Ovary (tissue), 9 donors: ENCODE measurements around the gene ATP2C1. TPM values are rescaled to one million over a fixed set of nuclear protein-coding genes. Genes with fewer than 3 reads are reported as not detected.

Experiments
- DNase-seq, 5 donors: peaks; one replicate each; pipeline ENCODE4 v3.0.0-alpha.2; 2019 to 2020
- H3K27ac ChIP-seq, 2 donors: fragments of 200-600 bp; one replicate each; pipeline versions ENCODE4 v1.5.1 to v1.8.0; 2019 to 2022
- H3K27me3 ChIP-seq: fragments of 200-600 bp; one replicate; pipeline ENCODE4 v1.8.0; 2022
- H3K36me3 ChIP-seq: fragments of 200-600 bp; sonication (generic); one replicate; pipeline ENCODE4 v1.5.1; 2019
- H3K4me1 ChIP-seq: one replicate; pipeline ENCODE4 v1.8.1; 2013; ENCODE audit warnings: mild to moderate bottlenecking, moderate library complexity; ENCODE audit not compliant: insufficient read depth
- H3K4me3 ChIP-seq: fragments of 200-600 bp; sonication (generic); one replicate; pipeline ENCODE4 v1.5.1; 2017
- H3K9me3 ChIP-seq, 2 donors: fragments of 200-600 bp in 1 of 2; sonication (generic) in 1 of 2; one replicate each; pipeline versions ENCODE4 v1.5.1 to v1.8.1; 2013 to 2019; ENCODE audit warnings: mild to moderate bottlenecking in 1 of 2, moderate library complexity in 1 of 2
- EP300 ChIP-seq: sonication (generic); formaldehyde crosslinking; IDR thresholded peaks from one replicate; pipeline ENCODE4 v1.6.1; 2017; ENCODE audit warnings: antibody characterized with exemption
- POLR2A ChIP-seq: fragments of 450-650 bp; IDR thresholded peaks from one replicate; pipeline ENCODE4 v1.6.1; 2017; ENCODE audit warnings: antibody characterized with exemption, mild to moderate bottlenecking, moderate library complexity
- WGBS, 3 donors: extraction: QIAGEN DNeasy Blood & Tissue Kit in 1 of 3; methylation state at CpG; one replicate each; pipeline versions ENCODE4 v1.1.5 to v1.1.7; 2013 to 2017; 5-methylcytosine and 5-hydroxymethylcytosine counted together
- intact Hi-C, 4 donors: fragments of 100-400 bp; cut with DNase I; formaldehyde crosslinking; loops; one replicate each; pipeline versions ENCODE4 v1.11.0 to v1.15.1; 2022 to 2023
- polyA plus RNA-seq, 2 donors: library from polyadenylated mRNA; stranded (reverse); fragments of 200-250 nt in 1 of 2; fragments of 350-450 nt in 1 of 2; fragmentation: Illumina TruSeq in 1 of 2; extraction: RNeasy Lipid Tissue Mini Kit (QIAGEN cat#74804) in 1 of 2; gene quantifications; one replicate each; pipeline ENCODE4 v1.2.3, GENCODE V29; 2013 to 2014
- total RNA-seq, 7 donors: library from RNA; depleted of rRNA in 2 of 7; stranded (reverse); fragments of >200 nt in 2 of 7; fragmentation: NEBNext Ultra II Directional in 3 of 7; extraction: Animal tissue kit (Norgen Biotek cat#: 25700) in 3 of 7; gene quantifications; one replicate each; pipeline versions ENCODE4 v1.1.0 to v1.2.4, GENCODE V29; 2016 to 2023
- TF ChIP-seq, protein P1 (sequence below), 3 donors: fragments of 450-650 bp in 2 of 3; fragments of 200-600 bp in 1 of 3; IDR thresholded peaks; one replicate each; pipeline versions ENCODE4 v1.5.1 to v1.8.0; 2016 to 2022; ENCODE audit warnings: antibody characterized with exemption in 3 of 3, mild to moderate bottlenecking in 1 of 3
- donor health status: DM: no; HTN: no; CAD: no; lungs with moderate emphysema.
- donor health status: DM: no; HTN: no; CAD: no.
- donor health status: Bipolar disorder and iron deficiency.
- donor health status: DM: yes; HTN: yes; CAD: no.
- donor health status: DM: no; HTN: no; CAD: no.
- donor health status: DM: yes; HTN: yes; CAD: no.

ATP2C1 gene
- total and polyA plus RNA-seq, 9 donors, result 27.3 to 88.4 (median 53.0) TPM

GRCh38 chr3:130897316-130897715, 3.4 kb downstream of the ATP2C1 start:
- TF ChIP-seq EP300, result no peak
- TF ChIP-seq POLR2A, result no peak
- TF ChIP-seq, protein P1, sequence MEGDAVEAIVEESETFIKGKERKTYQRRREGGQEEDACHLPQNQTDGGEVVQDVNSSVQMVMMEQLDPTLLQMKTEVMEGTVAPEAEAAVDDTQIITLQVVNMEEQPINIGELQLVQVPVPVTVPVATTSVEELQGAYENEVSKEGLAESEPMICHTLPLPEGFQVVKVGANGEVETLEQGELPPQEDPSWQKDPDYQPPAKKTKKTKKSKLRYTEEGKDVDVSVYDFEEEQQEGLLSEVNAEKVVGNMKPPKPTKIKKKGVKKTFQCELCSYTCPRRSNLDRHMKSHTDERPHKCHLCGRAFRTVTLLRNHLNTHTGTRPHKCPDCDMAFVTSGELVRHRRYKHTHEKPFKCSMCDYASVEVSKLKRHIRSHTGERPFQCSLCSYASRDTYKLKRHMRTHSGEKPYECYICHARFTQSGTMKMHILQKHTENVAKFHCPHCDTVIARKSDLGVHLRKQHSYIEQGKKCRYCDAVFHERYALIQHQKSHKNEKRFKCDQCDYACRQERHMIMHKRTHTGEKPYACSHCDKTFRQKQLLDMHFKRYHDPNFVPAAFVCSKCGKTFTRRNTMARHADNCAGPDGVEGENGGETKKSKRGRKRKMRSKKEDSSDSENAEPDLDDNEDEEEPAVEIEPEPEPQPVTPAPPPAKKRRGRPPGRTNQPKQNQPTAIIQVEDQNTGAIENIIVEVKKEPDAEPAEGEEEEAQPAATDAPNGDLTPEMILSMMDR (IDR thresholded peaks at IDR 0.05), result no peak
- H3K9me3 ChIP-seq, result no peaks in the 10 kb centered on the region
- no peak overlapping the region for H3K27ac ChIP-seq
- intact Hi-C loops, result loop anchor here in 1 of 4 donors (10.0 kb wide), 1 partner anchor 153 kb away; the partner anchor contains the start of gene PIK3R4
- H3K4me3 ChIP-seq, result no peak overlapping the region
- H3K4me1 ChIP-seq, result peaks cover 4% of the 10 kb centered on the region
- no peaks in the 10 kb centered on the region for H3K36me3 ChIP-seq
- DNase-seq, result no peak
- H3K27me3 ChIP-seq, result no peaks in the 10 kb centered on the region
- WGBS, 3 donors, result 78 to 86% (median 83%) methylated on average over 2 of the region's 2 CpGs

DNA sequence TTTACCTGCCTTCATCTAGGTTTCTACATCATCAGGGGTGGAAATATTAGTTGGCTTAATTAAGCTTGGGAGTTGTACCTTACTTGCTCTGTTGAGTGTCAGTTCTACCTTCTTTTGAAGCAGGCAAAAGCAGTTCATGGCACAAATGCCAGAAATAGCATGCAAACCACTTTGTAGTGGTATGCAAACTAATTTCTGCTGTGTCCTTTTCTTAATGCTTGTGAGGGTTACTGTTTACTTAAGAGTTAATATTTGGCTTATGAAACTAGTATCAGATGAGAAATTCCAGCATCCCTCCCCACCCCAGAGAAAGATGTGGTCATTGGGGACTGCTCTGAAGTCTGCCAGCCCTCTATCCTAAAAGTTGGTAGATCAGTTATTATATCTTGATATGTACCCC, 7.1 kb downstream of the ATP2C1 start:
- intact Hi-C loops, result no loop called here
- TF ChIP-seq POLR2A (no peak), EP300 (no peak)
- TF ChIP-seq, protein P1 (IDR thresholded peaks at IDR 0.05), result no peak
- Histone ChIP-seq H3K36me3 (no peaks in the 10 kb centered on the region), H3K4me3 (no peak overlapping the region), H3K27ac (no peak overlapping the region), H3K27me3 (no peaks in the 10 kb centered on the region), H3K4me1 (peaks cover 3% of the 10 kb centered on the region), H3K9me3 (no peaks in the 10 kb centered on the region)
- no peak for DNase-seq

- TF ChIP-seq EP300, result no peak
- no peak for TF ChIP-seq POLR2A
- TF ChIP-seq, protein P1 (IDR thresholded peaks at IDR 0.05), result no peak
- no peak for DNase-seq
- Histone ChIP-seq H3K9me3 (no peaks in the 10 kb centered on the region), H3K4me3 (no peak overlapping the region), H3K36me3 (no peaks in the 10 kb centered on the region), H3K27ac (no peak overlapping the region), H3K27me3 (no peaks in the 10 kb centered on the region), H3K4me1 (peaks cover 3% of the 10 kb centered on the region)
- WGBS, 3 donors, result 76 to 80% (median 78%) methylated on average over 6 of the region's 6 CpGs
- intact Hi-C loops, result no loop called here
Measured at GRCh38 chr3:130901463-130902204, 7.8 kb downstream of the ATP2C1 start.

DNA sequence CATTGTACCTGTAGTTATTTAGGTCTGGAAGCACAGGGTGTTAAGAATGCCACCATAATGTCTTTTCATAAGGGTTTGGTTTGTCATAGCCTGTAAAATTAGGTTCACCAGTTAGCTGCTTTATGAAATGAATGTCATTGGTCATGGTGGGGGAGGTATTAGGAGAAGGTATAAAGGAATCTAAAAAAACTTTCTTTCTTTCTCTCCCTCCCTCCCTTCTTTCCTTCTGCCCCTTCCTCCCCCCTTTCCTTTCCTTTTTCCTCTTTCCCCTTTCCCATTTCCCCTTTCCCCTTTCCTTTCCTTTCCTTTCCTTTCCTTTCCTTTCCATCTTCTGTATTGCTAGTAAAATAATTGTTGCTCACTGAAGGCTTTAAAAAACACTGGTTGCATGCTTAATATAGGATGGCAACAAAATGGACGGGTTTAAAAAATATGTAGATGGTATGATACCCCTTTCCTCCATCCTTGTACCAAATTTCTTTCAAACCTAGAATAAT, 9.6 kb downstream of the ATP2C1 start:
- Histone ChIP-seq H3K27ac (no peak overlapping the region), H3K4me3 (no peak overlapping the region), H3K27me3 (no peaks in the 10 kb centered on the region), H3K9me3 (no peaks in the 10 kb centered on the region), H3K36me3 (no peaks in the 10 kb centered on the region), H3K4me1 (peaks cover 3% of the 10 kb centered on the region)
- DNase-seq, result no peak
- intact Hi-C loops, result no loop called here
- 98 to 99% (median 98%) methylated on average over 1 of the region's 1 CpG for WGBS, 3 donors
- no peak for TF ChIP-seq EP300
- TF ChIP-seq, protein P1 (IDR thresholded peaks at IDR 0.05), result no peak
- no peak for TF ChIP-seq POLR2A
